ENCODE measurements around the gene RPL22L1. TPM values are rescaled to one million over a fixed set of nuclear protein-coding genes. Genes with fewer than 3 reads are reported as not detected.
"Not testable (repeated sequence)": the region's sequence is repeated elsewhere in the genome, so short reads cannot be mapped to it uniquely, and the experiment has no call there.

Gene RPL22L1
- total RNA-seq, 1 donor from 2014 or later = 323 TPM

DNA sequence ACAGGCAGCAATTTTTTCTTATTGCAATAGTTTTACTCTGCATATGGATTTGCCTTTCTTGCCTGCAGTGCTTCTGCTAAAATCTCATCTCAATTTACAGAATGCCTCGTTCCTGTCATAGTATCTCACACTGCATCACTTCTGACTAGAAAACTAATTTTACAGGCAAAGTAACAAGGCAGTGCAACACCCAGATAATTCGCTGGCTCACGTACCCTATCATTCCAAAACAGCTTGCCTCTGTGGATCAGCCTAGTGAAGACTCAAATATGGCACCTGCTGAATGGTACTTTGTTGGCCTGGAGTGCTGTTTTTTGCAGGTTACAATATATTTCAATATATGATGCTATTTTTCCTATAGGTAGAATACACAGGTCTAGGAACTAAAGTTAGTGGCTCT lies 33.1 kb upstream of the RPL22L1 start:
- Histone ChIP-seq H3K36me3 (ENCODE audit: control insufficient read depth, insufficient read depth, low read length) (no peaks in the 10 kb centered on the region), H3K27me3 (ENCODE audit: control insufficient read depth, insufficient read depth, low read length) (no peaks in the 10 kb centered on the region), H3K4me3 (ENCODE audit: low read depth, low read length) (no peak overlapping the region)
- DNase-seq (ENCODE audit: low read depth) = no peak
- TF ChIP-seq, protein P1, sequence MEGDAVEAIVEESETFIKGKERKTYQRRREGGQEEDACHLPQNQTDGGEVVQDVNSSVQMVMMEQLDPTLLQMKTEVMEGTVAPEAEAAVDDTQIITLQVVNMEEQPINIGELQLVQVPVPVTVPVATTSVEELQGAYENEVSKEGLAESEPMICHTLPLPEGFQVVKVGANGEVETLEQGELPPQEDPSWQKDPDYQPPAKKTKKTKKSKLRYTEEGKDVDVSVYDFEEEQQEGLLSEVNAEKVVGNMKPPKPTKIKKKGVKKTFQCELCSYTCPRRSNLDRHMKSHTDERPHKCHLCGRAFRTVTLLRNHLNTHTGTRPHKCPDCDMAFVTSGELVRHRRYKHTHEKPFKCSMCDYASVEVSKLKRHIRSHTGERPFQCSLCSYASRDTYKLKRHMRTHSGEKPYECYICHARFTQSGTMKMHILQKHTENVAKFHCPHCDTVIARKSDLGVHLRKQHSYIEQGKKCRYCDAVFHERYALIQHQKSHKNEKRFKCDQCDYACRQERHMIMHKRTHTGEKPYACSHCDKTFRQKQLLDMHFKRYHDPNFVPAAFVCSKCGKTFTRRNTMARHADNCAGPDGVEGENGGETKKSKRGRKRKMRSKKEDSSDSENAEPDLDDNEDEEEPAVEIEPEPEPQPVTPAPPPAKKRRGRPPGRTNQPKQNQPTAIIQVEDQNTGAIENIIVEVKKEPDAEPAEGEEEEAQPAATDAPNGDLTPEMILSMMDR (IDR thresholded peaks at IDR 0.05; ENCODE audit: insufficient read depth, low read length, poor library complexity, severe bottlenecking) = no peak

DNA sequence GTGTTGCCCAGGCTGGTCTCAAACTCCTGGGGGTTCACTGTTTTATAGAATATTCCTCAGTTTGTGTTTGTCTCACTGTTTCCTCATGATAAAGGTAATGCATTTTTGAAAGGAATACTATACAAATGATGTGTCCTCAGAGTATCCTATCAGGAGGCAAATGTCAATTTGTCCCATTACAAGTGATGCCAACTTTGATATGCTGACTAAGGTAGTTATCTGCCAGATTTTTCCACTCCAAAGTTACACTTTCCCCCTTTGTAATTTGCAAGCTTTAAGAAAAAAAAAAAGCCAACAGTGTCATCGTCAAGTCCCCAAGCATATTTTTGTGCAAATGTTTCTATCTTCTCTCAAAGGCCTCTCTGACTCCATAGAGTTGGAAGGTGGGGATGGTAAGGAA lies 29.5 kb upstream of the RPL22L1 start:
- DNase-seq (ENCODE audit: low read depth) = no peak
- TF ChIP-seq, protein P1 (IDR thresholded peaks at IDR 0.05; ENCODE audit: insufficient read depth, low read length, poor library complexity, severe bottlenecking) = no peak
- no peaks in the 10 kb centered on the region for H3K27me3 ChIP-seq (ENCODE audit: control insufficient read depth, insufficient read depth, low read length)
- H3K36me3 ChIP-seq (ENCODE audit: control insufficient read depth, insufficient read depth, low read length) = no peaks in the 10 kb centered on the region
- H3K4me3 ChIP-seq (ENCODE audit: low read depth, low read length) = no peak overlapping the region

DNA sequence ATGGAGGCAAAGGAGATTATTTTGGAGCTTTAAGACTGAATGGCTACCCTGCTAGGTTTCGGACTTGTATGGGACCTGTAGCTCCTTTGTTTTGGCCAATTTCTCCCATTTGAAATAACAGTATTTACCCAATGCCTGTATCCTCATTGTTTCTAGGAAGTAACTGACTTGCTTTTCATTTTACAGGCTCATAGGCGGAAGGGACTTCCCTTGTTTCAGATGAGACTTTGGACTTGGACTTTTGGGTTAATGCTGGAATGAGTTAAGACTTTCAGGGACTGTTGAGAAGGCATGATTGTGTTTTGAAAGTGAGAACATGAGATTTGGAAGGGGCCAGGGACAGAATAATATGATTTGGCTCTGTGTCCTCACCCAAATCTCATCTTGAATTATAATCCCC lies 28.0 kb upstream of the RPL22L1 start:
- Histone ChIP-seq H3K4me3 (ENCODE audit: low read depth, low read length) (no peak overlapping the region), H3K36me3 (ENCODE audit: control insufficient read depth, insufficient read depth, low read length) (no peaks in the 10 kb centered on the region), H3K27me3 (ENCODE audit: control insufficient read depth, insufficient read depth, low read length) (no peaks in the 10 kb centered on the region)
- no peak for DNase-seq (ENCODE audit: low read depth)
- TF ChIP-seq, protein P1 (IDR thresholded peaks at IDR 0.05; ENCODE audit: insufficient read depth, low read length, poor library complexity, severe bottlenecking) = no peak

DNA sequence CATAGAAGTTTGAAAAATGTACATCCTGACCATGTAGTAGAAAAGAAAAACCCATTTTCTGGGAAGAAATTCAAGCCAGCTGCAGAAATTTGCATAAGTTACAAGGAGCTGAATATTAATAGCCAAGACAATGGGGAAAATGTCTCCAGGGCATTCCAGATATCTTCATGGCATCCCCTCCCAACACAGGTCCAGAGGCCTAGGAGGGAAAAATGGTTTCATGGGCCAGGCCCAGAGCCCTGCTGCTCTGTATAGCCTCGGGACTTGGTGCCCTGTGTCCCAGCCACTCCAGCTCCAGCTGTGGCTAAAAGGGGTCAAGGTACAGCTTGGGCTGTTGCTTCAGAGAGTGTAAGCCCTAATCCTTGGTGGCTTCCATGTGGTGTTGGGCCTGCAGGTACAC lies 27.2 kb upstream of the RPL22L1 start:
- not testable (repeated sequence) for H3K27me3 ChIP-seq (ENCODE audit: control insufficient read depth, insufficient read depth, low read length); DNase-seq (ENCODE audit: low read depth); H3K4me3 ChIP-seq (ENCODE audit: low read depth, low read length); H3K36me3 ChIP-seq (ENCODE audit: control insufficient read depth, insufficient read depth, low read length)

DNA sequence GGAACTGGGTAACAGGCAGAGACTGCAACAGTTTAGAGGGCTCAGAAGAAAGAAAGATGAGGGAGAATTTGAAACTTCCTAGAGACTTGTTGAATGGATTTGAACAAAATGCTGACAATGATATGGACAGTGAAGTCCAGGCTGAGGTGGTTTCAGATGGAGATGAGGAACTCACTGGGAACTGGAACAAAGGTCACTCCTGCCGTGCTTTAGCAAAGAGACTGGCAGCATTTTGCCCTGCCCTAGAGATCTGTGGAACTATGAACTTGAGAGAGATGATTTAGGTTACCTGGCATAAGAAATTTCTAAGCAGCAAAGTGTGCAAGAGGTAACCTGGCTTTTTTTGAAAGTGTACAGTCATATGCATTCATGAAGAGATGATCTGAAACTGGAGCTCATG lies 26.8 kb upstream of the RPL22L1 start:
- TF ChIP-seq, protein P1 (IDR thresholded peaks at IDR 0.05; ENCODE audit: insufficient read depth, low read length, poor library complexity, severe bottlenecking) = no peak
- DNase-seq (ENCODE audit: low read depth) = no peak
- H3K36me3 ChIP-seq (ENCODE audit: control insufficient read depth, insufficient read depth, low read length) = no peaks in the 10 kb centered on the region
- H3K4me3 ChIP-seq (ENCODE audit: low read depth, low read length) = no peak overlapping the region
- H3K27me3 ChIP-seq (ENCODE audit: control insufficient read depth, insufficient read depth, low read length) = no peaks in the 10 kb centered on the region

DNA sequence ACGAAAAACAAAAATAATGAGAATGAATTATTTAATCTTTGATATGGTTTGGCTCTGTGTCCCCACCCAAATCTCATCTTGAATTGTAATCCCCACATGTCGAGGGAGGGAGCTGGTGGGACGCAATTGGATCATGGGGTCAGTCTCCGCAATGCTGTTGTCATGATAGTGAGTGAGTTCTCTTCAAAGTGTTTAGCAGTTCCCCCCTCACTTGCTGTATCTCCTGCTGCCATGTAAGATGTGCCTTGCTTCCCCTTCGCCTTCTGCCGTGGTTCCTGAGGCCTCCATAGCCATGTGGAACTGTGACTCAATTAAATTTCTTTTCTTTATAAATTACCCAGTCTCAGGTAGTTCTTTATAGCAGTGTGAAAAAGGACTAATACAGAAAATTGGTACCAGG lies 26.3 kb upstream of the RPL22L1 start:
- H3K4me3 ChIP-seq (ENCODE audit: low read depth, low read length); DNase-seq (ENCODE audit: low read depth); H3K36me3 ChIP-seq (ENCODE audit: control insufficient read depth, insufficient read depth, low read length); H3K27me3 ChIP-seq (ENCODE audit: control insufficient read depth, insufficient read depth, low read length): not testable (repeated sequence)

DNA sequence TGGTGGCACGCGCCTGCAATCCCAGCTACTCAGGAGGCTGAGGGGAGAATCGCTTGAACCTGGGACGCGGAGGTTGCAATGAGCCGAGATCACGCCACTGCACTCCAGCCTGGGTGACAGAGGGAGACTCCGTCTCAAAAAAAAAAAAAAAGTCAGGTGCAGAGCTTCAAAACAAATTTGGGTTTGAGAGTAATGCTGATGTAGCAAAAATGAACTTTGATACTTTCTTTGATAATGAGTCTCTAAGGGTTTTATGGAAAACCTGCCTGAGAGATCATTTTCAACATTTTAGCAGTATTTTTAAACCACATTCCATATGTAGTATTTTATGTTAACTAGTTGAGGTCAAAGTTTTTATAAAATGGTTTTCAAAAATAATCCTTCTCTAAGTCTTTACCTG lies 23.9 kb upstream of the RPL22L1 start:
- Histone ChIP-seq H3K4me3 (ENCODE audit: low read depth, low read length) (no peak overlapping the region), H3K36me3 (ENCODE audit: control insufficient read depth, insufficient read depth, low read length) (no peaks in the 10 kb centered on the region), H3K27me3 (ENCODE audit: control insufficient read depth, insufficient read depth, low read length) (no peaks in the 10 kb centered on the region)
- no peak for DNase-seq (ENCODE audit: low read depth)
- TF ChIP-seq, protein P1 (IDR thresholded peaks at IDR 0.05; ENCODE audit: insufficient read depth, low read length, poor library complexity, severe bottlenecking) = no peak
